Measurements from ENCODE around the gene BID. TPM values are rescaled to one million over a fixed set of nuclear protein-coding genes. Genes with fewer than 3 reads are reported as not detected.
A peak's percentile ranks its signal among the peaks of the same experiment; 100 is the strongest.

BID gene
- total and polyA plus RNA-seq, 2 of the 4 experiments (the other 2 are of a cell fraction) = 69.5 to 240 TPM

DNA sequence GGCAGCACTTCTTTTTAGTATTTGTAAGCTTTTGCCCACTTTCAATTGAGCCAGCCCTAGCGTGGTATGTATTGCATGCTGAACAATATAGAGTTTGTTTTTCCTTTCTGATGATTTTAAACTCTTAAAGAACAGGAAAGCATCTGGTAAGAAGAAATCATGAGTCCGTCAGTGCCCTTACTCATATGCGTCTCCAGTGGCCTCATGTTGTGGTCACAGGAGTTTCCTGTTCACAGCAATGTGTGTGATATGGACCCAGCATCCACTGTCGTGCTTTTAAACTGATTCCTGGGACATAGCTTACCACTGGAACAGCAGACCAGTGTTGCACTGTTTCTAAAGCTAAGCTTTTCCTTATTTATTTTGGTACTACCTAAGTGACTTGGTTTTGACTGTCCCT is 40.1 kb downstream of the BID start:
- H2BK20ac ChIP-seq (ENCODE audit: low read depth, low read length) = peak overlapping the region; percentile 30; the same call in 1 of the 2 replicates
- no peak overlapping the region for H3K56ac ChIP-seq (ENCODE audit: extremely low read depth, insufficient read depth, low read length)
- no peak overlapping the region for H3K9ac ChIP-seq (ENCODE audit: low read depth, low read length)
- H4K8ac ChIP-seq (ENCODE audit: low read depth in 2 of 2, low read length in 2 of 2) = peak overlapping the region; percentile 2 to 24; a peak in 3 of 4 replicates
- peaks cover 11 to 33% of the 10 kb centered on the region in 2 experiments; a peak in 3 of 4 replicates for H3K79me1 ChIP-seq (ENCODE audit: low read depth in 1 of 2, low read length in 2 of 2)
- peak overlapping the region; percentile 26; the same call in 1 of the 2 replicates for H3K4ac ChIP-seq (ENCODE audit: low read depth, low read length)
- peaks cover 4% of the 10 kb centered on the region; the same call in 1 of the 2 replicates for H3K4me1 ChIP-seq (ENCODE audit: control insufficient read depth, insufficient read depth, low read length)
- 24% methylated on average over 2 of the region's 4 CpGs; no CpG with 5 or more reads in 1 of the 2 experiments for WGBS, 2 experiments (ENCODE audit: extremely low coverage in 2 of 2, insufficient read length in 1 of 2)
- peak overlapping the region; percentile 19; the same call in 1 of the 2 replicates for H3K23ac ChIP-seq (ENCODE audit: low read depth, low read length)
- H3K27ac ChIP-seq (ENCODE audit: insufficient read depth, low read length) = 0 out of 2 replicates have a peak overlapping the region, but pooled peaks have one; percentile 27
- CTCF ChIA-PET = interaction anchor here (1.0 kb wide), 1 partner anchor 11 kb away, joined by 3 read pairs; no protein-coding TSS in a partner anchor
- H3K9me1 ChIP-seq (ENCODE audit: insufficient read depth, low read length) = peaks cover 18% of the 10 kb centered on the region
- H3K27me3 ChIP-seq (ENCODE audit: control insufficient read depth, insufficient read depth, low read length) = no peaks in the 10 kb centered on the region
- in situ Hi-C loops (cut with MboI; ENCODE audit: low sequenced_read_pairs) = loop anchor here (5.0 kb wide), 1 partner anchor 38 kb away; the partner anchor contains the start of gene BID
- dilution Hi-C loops (cut with HindIII; ENCODE audit: low sequenced_read_pairs, unreplicated experiment) = no loop called here
- POLR2A ChIA-PET (ENCODE audit: unreplicated experiment) = interaction anchor here (0.5 kb wide), 1 partner anchor 97 kb away, joined by 3 read pairs; no protein-coding TSS in a partner anchor
- DNase-seq (peak; percentile 87), ATAC-seq (ENCODE audit: low read depth) (peak; percentile 54)
- H2AK5ac ChIP-seq (ENCODE audit: low read depth, low read length) = 0 out of 2 replicates have a peak overlapping the region, but pooled peaks have one; percentile 10
- H4K5ac ChIP-seq (ENCODE audit: low read depth, low read length) = peak overlapping the region; percentile 13; the same call in 1 of the 2 replicates
- H3K14ac ChIP-seq (replicated peaks; ENCODE audit: low read depth, low read length) = peak overlapping the region; percentile 17
- peak overlapping the region; percentile 16; the same call in 1 of the 2 replicates for H2BK120ac ChIP-seq (ENCODE audit: low read depth, low read length)
- H3K36me3 ChIP-seq (ENCODE audit: control insufficient read depth, insufficient read depth, low read length) = peaks cover 52% of the 10 kb centered on the region
- TF ChIP-seq CEBPB (IDR thresholded peaks at IDR 0.05; ENCODE audit: low read depth, low read length) (no peak), MXI1 (IDR thresholded peaks at IDR 0.05; ENCODE audit: borderline replicate concordance, low read depth, low read length) (peak; percentile 40; the same call in 1 of the 2 replicates), RAD21 (IDR thresholded peaks at IDR 0.05; ENCODE audit: low read length) (0 out of 2 replicates have a peak, but pooled peaks have one; percentile 19)
- no peak overlapping the region for H3K4me3 ChIP-seq (ENCODE audit: insufficient read depth, low read depth, low read length)
- no peaks in the 10 kb centered on the region for H3K9me3 ChIP-seq (ENCODE audit: control insufficient read depth, insufficient read depth, low read length)
- H4K20me1 ChIP-seq (ENCODE audit: insufficient read depth, low read length) = no peaks in the 10 kb centered on the region; the same call in 1 of the 2 replicates
- intact Hi-C loops (cut with micrococcal nuclease) = no loop called here
- H2BK15ac ChIP-seq (ENCODE audit: low read depth, low read length) = peak overlapping the region; percentile 42; the same call in 1 of the 3 replicates
- H4K91ac ChIP-seq (ENCODE audit: insufficient read depth, low read depth, low read length) = no peak overlapping the region
- peak overlapping the region; percentile 70 for H2BK5ac ChIP-seq (ENCODE audit: low read depth, low read length, poor library complexity, severe bottlenecking)
- no TSS peak for BruUV-seq (replicated peaks)
- no peak overlapping the region for H2AK9ac ChIP-seq (replicated peaks; ENCODE audit: low read depth, low read length, poor library complexity)
- H3K4me2 ChIP-seq (ENCODE audit: low read depth, low read length) = no peak overlapping the region; the same call in 1 of the 2 replicates
- peak overlapping the region; percentile 16; the same call in 1 of the 2 replicates for H3K18ac ChIP-seq (ENCODE audit: low read depth, low read length)
- no peak overlapping the region for H2AFZ ChIP-seq (replicated peaks; ENCODE audit: low read length, poor library complexity)
